Suppressor macrophage treated with lipopolysaccharide for 1 hour (primary cell): ENCODE measurements around the gene PTN.
"Not testable (repeated sequence)": the region's sequence is repeated elsewhere in the genome, so short reads cannot be mapped to it uniquely, and the experiment has no call there.

Experiments
- DNase-seq, 3 donors: peaks; one replicate each; pipeline ENCODE4 v3.0.0-alpha.2; 2020 to 2022

The PTN gene

GRCh38 chr7:137324796-137325696, 18.5 kb downstream of the PTN start:
- DNase-seq = no peak

DNA sequence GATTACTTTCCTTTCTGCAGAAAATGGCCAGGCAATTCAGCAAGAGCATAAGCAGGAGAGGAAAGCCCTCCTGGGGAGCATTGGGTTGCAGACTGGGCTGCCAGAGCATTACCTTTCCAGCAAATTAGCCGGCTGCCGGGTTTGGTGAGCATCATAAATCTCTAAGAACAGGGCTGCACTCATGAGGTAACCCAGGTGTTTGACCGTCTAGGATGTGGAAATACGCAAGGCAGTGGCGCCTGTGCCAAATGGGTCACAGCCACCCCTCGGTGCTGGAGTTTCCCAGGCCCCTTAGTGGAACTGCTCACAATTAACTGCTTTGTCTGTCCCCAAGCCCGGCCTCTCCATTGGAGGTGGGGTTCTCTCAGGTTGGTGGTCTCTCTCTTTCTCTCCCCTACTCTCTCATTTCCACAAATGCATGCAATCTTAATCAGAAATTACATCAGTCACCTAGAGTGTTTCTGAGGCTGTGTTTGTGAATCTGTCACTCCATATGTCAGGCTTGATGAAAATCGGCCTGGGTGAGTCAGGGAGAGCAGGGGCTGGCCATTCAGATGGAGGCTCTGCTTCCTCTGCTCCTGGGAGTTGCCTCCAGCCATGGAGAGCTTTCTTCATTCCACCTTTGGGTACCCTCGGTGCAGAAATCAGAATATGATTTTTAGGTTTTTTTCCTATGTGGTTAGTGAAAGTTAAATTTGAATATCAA, 26.7 kb downstream of the PTN start:
- DNase-seq = no peak

- no peak for DNase-seq
Observed at GRCh38 chr7:137313201-137313600, 30.3 kb downstream of the PTN start.

DNA sequence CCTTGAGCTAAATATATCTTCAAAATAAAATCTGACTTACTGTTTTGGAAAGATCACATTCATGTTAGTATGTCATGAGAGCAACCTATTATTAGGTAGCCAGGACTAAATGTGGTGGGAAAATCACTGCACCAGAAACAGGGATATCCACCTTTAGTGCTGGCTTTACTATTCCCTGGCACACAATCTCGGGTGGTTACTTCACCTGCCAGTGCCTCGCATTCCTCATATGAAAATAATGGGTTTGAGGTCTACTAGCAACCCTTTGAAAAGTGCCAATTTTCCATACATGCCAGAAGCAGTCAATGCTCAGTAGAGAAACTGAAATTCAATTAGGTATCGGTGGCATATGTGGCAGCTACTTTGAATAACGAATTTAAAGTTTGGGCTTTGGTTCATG, 36.8 kb downstream of the PTN start:
- no peak for DNase-seq

GRCh38 chr7:137305901-137306621, 37.5 kb downstream of the PTN start:
- no peak for DNase-seq

GRCh38 chr7:137304624-137305235, 38.8 kb downstream of the PTN start:
- DNase-seq = no peak

DNA sequence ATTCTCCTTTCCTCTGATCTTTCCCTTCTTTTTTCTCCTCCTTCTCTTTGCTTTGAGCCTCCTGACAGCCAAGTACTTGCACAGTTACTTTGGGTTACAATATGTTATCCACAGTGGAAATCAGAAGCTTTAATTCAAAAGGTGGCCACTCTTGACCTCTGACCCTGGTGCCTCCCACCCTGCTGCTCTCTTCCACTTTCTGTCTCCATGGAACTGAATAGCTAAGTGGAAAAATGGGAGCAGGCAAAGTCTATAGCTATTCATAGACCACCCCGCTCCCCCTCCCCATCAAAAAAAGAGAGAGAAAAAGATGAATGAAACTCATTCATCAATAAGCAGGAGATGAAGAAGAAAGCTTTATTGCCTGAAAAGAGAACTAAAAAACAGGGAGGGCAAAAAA, 39.4 kb downstream of the PTN start:
- no peak for DNase-seq

DNA sequence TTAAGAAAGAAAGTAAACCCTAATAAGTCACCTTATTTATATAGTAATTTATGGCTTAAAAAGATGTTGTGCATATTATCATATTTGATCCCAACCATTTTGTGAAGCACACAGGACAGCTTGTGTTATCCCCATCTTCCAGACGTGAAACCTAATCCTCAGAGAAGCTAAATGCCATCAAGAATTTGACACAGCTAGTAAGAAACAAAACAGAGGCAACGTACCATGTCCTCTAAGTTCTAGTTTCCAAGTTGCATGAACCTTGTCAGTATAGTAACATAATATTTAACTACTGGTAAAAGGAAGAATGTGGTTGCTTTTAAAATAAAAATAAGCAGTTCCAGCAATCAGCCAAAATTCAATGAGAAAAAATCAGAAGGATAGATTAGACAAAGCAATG, 41.5 kb downstream of the PTN start:
- no peak for DNase-seq

DNA sequence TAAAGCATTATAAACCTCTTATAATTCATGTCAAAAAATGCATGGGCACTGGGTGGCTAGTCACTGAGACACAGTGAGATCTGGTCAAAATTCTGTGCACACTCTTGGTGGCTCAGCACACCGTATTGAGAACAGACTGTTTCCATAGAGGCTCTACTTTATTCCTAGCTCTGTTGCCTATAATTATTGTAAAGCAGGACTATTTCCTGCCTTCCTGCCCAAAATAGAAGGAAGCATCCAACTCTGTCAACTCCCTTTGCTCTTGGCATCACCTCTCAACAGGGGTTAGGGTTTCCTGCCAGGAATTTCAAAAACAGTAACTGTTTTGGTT, 45.1 kb downstream of the PTN start:
- no peak for DNase-seq

DNA sequence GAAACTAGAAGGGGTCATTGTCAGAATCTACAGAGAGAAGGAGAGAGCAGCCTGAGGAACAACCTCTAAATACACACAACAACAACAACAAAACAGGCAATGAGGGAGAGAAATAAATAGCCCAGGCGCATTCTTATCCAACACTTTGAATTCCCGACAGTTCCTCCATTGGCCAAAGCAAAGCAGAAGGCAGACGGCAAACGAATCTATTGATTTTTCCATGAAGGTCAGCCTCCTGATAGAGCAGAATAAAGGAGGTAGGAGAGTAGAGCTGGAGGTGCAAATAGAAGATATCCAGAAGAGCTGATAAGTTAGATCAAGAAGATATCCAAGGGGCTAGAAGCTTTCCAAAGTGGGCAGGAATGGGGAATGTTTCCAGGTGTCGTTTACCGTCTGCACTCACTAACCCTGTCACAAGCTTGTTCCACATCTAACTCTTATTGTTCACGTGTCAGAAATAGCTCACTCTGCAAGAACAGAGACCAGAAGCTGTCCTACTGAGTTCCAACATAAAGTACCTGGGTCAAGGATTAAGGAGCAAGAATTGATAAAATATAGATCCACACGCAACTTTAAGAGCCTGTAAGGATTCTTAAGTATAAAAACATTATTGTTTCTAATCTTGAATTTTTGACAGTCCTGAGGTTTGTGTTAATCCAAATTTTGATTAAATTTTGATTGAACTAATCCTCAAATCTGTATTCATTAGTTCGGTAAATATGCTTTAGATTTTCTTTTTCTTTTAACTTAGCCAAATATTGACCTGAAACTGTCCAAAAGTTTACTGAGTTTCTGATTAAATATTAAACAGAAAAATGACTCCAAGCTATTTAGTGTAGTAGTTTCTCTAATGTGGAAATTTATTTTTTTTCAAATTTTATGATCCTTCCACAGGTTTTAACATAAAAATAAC, 45.7 kb downstream of the PTN start:
- no peak for DNase-seq

- DNase-seq = no peak
Observed at GRCh38 chr7:137296576-137296975, 47.0 kb downstream of the PTN start.

GRCh38 chr7:137295739-137296324, 47.7 kb downstream of the PTN start:
- DNase-seq = no peak

DNA sequence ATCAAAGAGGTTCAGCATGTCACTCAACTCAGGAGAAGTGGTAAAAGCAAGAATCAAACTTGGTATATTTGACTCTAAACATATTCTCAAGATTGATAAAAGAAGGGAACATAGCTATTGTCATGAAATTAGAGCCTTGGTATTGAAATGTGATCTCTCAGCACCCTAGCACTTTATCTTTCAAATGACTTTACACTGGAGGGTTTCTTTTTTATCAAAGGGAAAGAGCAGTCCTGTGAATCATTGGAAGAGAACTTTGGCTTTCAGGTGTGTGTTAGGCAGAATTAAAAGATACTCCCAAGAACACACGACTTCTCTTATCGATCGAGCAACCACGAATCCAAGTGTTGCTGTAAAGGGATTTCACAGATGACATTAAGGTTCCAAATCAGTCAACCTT, 54.4 kb downstream of the PTN start:
- no peak for DNase-seq

DNA sequence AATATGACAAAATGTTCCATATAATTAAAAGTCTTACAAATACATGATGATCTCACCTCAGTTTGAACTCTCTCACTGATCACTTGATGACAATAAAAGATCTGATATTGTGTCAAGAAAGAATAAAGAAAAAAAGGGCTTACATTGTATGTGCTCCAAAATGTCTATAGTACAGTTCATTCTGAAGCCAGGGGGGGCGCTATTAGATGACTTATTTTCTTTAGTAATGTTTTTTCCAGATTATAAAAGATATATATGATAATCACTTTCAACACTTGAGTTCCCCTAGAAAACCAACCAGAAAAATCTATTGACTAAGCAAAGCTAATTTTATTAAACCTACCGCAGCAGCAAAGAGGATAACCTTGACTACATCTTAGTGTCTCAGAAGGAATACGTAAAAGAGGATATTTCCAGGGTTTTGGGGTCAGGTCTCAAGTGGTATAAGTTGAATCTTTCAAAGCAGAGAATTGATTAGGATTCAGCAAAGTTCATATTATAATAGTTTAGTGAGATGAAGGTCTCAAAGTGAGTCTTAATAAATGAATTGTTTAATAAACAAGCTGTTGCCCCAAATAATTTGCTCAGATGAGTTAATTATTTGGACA, 55.8 kb downstream of the PTN start:
- no peak for DNase-seq

DNA sequence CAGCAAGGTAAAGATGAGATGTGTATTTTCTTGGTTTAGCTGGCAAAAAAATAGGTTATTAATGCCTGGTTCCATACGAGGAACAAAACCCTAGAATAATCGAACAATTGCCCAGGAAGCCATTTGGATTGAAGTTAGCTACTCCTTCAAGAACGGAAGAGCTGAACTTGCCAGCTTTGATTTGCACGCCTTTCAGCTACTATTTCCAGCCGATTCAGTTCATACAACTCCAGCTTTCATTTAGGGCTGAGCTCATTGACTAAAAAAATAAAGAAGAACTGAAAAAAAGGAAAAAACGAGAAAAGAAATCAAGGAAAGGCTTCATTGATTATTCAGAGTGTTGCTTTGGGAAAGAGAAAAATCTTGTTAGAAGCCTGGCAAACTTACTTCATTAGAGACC, 60.4 kb downstream of the PTN start:
- DNase-seq = no peak

DNA sequence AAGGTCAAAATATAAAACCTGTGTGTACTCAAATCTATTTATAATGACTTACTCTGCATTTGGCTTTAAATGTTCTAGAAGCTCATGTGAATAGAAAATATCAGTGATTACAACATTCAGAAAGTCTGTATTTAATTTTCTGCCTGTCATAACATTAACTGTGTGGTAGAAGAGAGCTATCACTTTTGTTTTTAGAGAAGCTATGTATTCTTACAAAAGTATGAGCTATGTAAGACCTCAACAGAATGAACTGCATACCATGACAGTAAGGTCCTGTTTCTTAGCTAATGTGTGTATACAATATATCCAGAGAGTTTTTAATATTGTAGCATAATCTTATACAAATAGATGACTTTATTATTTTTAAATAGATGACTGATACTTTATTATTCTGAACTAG, 61.5 kb downstream of the PTN start:
- no peak for DNase-seq

DNA sequence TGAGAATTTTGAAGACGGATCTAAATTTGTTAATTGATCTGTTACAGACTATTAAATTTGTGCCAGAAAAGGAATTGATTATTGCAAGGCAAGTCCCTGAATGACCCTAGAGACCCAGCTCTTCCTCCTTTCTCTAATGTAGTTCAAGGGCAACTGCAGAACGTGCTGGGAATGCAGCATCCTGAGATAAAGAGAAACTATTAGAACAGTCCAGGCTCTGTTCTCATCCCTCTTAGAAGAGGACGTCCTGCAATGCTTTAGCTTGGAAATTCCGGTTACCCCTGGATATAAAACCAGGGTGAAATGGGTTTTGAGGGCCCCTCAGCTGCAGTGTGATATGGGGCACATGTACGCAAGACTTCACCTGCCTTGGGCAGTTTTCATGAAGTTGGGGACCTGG, 67.3 kb downstream of the PTN start:
- no peak for DNase-seq

GRCh38 chr7:137272249-137272648, 71.3 kb downstream of the PTN start:
- no peak for DNase-seq

DNA sequence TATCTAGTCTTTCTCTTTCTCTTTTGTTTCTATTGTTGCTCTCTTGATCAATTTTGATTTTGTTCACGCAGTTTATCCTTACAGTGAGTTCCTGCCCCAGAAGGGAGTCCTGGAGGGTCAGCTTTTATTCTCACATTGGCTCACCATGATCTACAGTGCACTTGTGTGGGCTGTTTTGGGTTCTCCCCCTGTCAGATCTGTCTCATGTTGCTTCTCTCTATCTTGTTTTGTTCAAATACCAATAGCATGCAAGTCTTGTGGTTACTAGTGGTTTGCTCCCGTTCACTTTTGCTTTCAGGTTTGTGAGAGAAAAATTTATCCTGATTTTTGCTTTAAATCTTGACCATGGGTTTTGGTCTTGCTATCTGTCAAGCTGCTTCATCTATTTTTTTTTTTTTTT, 74.3 kb downstream of the PTN start:
- DNase-seq = no peak

DNA sequence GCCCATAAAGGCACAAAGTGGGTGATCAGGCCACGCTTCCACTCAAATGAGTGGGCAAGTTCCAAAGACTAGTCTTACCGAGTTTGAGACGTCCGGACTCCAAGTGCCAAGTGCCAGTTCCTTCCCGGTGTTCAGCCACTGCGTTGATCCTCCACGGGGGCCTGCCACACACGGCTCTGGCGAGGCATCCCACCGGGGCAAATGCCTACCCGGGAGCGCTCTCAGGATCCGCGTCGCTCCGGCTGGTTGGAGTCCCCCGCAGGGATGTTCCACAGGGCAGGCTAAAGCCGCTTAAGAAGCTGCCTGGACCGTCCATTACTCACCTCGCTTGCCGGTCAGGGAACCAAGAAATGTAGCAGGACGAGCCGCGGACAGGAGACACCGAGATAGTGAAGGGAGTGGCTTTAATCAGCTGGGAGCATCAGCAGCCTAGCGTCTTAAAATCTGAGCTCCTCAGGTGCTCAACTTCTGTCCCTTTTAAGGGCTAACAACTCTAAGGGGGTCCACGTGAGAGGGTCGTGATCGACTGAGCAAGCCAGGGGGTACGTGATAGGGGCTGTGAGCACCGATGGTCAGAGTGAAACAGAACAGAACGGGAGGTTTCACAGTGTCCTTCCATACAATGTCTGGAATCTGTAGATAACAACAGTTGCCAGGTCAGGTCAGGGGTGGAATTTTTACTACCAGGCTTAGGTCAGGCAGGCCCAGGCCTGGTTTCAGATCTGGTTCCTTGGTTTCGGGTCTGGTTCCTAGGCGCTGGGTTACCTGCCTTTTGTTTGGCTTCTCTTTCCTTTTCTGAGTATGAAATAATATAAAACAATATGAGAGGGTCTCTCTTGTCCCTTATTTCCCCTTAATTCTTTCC, 75.3 kb downstream of the PTN start:
- not testable (repeated sequence) for DNase-seq
